ENCODE results near the gene PI16. TPM values are rescaled to one million over a fixed set of nuclear protein-coding genes. Genes with fewer than 3 reads are reported as not detected.

The PI16 gene
- total RNA-seq, 2 experiments from 2014 or later: 5.2 to 7.8 TPM

DNA sequence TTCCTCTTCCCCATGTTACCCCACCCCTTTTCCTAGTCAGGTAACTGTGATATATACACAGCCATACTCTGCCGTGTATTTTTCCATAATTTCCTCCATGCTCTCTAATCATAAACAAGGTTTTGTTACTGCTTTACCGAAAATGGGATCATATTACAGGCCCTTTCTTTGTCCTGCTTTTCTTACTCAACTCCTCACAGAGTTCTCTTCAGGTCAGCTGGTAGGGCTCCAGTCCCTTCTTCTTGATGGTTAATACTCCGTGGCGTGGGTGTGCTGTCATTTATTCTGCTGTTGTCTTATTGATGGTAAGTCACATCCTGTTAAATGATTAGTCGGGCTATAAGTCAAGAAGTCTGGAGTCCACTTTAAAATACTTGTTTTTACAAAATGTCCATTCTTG, 24.9 kb upstream of the PI16 start:
- ATAC-seq (ENCODE audit: poor library complexity): no peak
- ChIA-PET CTCF (no interaction called here), POLR2A (no interaction called here)
- H3K27ac Mint-ChIP-seq: no peak overlapping the region
- H3K27me3 ChIP-seq (ENCODE audit: control insufficient read depth in 1 of 2, insufficient read depth in 2 of 2, low read length in 2 of 2): no peaks in the 10 kb centered on the region
- H3K4me1 Mint-ChIP-seq (ENCODE audit: low read depth): no peaks in the 10 kb centered on the region
- H3K4me3 ChIP-seq (ENCODE audit: low read length): no peak overlapping the region
- no peaks in the 10 kb centered on the region for H3K9me3 Mint-ChIP-seq
- DNase-seq: no peak
- H3K4me3 Mint-ChIP-seq: no peak overlapping the region
- TF ChIP-seq, protein P1, sequence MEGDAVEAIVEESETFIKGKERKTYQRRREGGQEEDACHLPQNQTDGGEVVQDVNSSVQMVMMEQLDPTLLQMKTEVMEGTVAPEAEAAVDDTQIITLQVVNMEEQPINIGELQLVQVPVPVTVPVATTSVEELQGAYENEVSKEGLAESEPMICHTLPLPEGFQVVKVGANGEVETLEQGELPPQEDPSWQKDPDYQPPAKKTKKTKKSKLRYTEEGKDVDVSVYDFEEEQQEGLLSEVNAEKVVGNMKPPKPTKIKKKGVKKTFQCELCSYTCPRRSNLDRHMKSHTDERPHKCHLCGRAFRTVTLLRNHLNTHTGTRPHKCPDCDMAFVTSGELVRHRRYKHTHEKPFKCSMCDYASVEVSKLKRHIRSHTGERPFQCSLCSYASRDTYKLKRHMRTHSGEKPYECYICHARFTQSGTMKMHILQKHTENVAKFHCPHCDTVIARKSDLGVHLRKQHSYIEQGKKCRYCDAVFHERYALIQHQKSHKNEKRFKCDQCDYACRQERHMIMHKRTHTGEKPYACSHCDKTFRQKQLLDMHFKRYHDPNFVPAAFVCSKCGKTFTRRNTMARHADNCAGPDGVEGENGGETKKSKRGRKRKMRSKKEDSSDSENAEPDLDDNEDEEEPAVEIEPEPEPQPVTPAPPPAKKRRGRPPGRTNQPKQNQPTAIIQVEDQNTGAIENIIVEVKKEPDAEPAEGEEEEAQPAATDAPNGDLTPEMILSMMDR (IDR thresholded peaks at IDR 0.05): no peak
- H3K4me1 ChIP-seq (ENCODE audit: insufficient read depth, low read length): peaks cover 7% of the 10 kb centered on the region
- peaks cover 13% of the 10 kb centered on the region for H3K36me3 ChIP-seq (ENCODE audit: insufficient read depth, low read length)
- peaks cover 18% of the 10 kb centered on the region for H3K36me3 Mint-ChIP-seq (ENCODE audit: low read depth)
- intact Hi-C loops (cut with DNase I, micrococcal nuclease): no loop called here
- no peaks in the 10 kb centered on the region for H3K9me3 ChIP-seq (ENCODE audit: control insufficient read depth in 1 of 2, insufficient read depth in 1 of 2, low read length in 2 of 2)
- H3K27ac ChIP-seq (ENCODE audit: low read depth in 1 of 2, low read length in 2 of 2): no peak overlapping the region
- no peaks in the 10 kb centered on the region for H3K27me3 Mint-ChIP-seq

DNA sequence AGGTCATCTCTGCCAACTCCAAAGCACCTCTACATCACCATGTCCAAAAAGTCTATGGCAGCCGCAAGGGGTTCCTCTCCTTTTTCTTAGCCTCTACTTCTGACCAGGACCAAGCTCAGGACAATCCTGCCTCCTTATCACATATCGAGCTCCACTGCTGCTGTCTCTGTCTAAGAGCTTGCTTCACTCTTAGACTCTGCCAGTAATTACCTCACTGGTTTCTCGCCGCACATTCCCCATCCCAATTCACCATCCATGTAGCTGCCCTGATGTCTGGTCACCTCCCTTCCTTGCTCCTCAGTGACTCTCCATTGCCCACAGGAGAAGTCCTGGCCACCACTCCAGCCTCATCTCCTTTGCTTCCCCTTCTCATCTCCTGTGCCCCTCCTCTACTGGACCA, 24.1 kb upstream of the PI16 start:
- Mint-ChIP-seq H3K36me3 (ENCODE audit: low read depth) (peaks cover 9% of the 10 kb centered on the region), H3K27ac (peak overlapping the region; percentile 27), H3K4me1 (ENCODE audit: low read depth) (no peaks in the 10 kb centered on the region), H3K27me3 (no peaks in the 10 kb centered on the region), H3K9me3 (no peaks in the 10 kb centered on the region), H3K4me3 (no peak overlapping the region)
- Histone ChIP-seq H3K27ac (ENCODE audit: low read depth in 1 of 2, low read length in 2 of 2) (no peak overlapping the region), H3K36me3 (ENCODE audit: insufficient read depth, low read length) (peaks cover 4% of the 10 kb centered on the region), H3K9me3 (ENCODE audit: control insufficient read depth in 1 of 2, insufficient read depth in 1 of 2, low read length in 2 of 2) (no peaks in the 10 kb centered on the region), H3K4me1 (ENCODE audit: insufficient read depth, low read length) (peaks cover 6% of the 10 kb centered on the region), H3K4me3 (ENCODE audit: low read length) (no peak overlapping the region), H3K27me3 (ENCODE audit: control insufficient read depth in 1 of 2, insufficient read depth in 2 of 2, low read length in 2 of 2) (no peaks in the 10 kb centered on the region)
- CTCF ChIA-PET: no interaction called here
- DNase-seq (no peak), ATAC-seq (ENCODE audit: poor library complexity) (no peak)
- POLR2A ChIA-PET: no interaction called here
- intact Hi-C loops (cut with DNase I, micrococcal nuclease): no loop called here
- TF ChIP-seq, protein P1 (IDR thresholded peaks at IDR 0.05): no peak

DNA sequence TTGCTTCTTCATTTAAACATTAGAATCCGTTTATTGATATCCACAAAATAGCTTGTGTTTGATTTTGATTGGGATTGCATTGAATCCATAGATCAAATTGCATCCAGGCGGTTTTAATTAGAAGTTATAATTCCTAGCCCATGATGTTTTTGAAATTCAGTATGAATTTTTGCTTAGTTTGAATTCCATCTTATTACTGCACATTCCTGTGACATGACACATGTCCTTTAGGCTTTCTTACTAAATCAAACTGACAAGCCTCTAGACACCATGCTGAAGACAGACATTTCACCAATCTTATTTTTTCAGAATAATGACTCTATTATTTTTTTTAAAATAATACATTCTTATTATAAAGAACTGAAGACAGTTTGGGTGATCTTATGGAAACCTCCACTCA, 21.4 kb upstream of the PI16 start:
- CTCF ChIA-PET: interaction anchor here (0.7 kb wide), 1 partner anchor 333 kb away, joined by 3 read pairs; no protein-coding TSS in a partner anchor
- intact Hi-C loops (cut with DNase I, micrococcal nuclease): no loop called here
- ATAC-seq (ENCODE audit: poor library complexity) (no peak), DNase-seq (no peak)
- H3K36me3 Mint-ChIP-seq (ENCODE audit: low read depth): no peaks in the 10 kb centered on the region
- no peak overlapping the region for H3K27ac Mint-ChIP-seq
- Histone ChIP-seq H3K27me3 (ENCODE audit: control insufficient read depth in 1 of 2, insufficient read depth in 2 of 2, low read length in 2 of 2) (no peaks in the 10 kb centered on the region), H3K27ac (ENCODE audit: low read depth in 1 of 2, low read length in 2 of 2) (no peak overlapping the region), H3K36me3 (ENCODE audit: insufficient read depth, low read length) (no peaks in the 10 kb centered on the region), H3K4me1 (ENCODE audit: insufficient read depth, low read length) (no peaks in the 10 kb centered on the region), H3K4me3 (ENCODE audit: low read length) (no peak overlapping the region), H3K9me3 (ENCODE audit: control insufficient read depth in 1 of 2, insufficient read depth in 1 of 2, low read length in 2 of 2) (no peaks in the 10 kb centered on the region)
- H3K4me3 Mint-ChIP-seq: no peak overlapping the region
- POLR2A ChIA-PET: no interaction called here
- no peaks in the 10 kb centered on the region for H3K9me3 Mint-ChIP-seq
- no peaks in the 10 kb centered on the region for H3K27me3 Mint-ChIP-seq
- TF ChIP-seq, protein P1 (IDR thresholded peaks at IDR 0.05): no peak
- H3K4me1 Mint-ChIP-seq (ENCODE audit: low read depth): no peaks in the 10 kb centered on the region
